Aorta (tissue), 5 donors: ENCODE results near the gene RDH13. TPM values are rescaled to one million over a fixed set of nuclear protein-coding genes. Genes with fewer than 3 reads are reported as not detected.
"Not testable (repeated sequence)": the region's sequence is repeated elsewhere in the genome, so short reads cannot be mapped to it uniquely, and the experiment has no call there.

ENCODE experiments used
- ATAC-seq: fragments of 200-7000 bp; cut with Tn5 transposase; one replicate; pipeline ENCODE4 v1.9.1; 2022; ENCODE audit warnings: moderate library complexity; ENCODE audit not compliant: low FRiP score
- DNase-seq, 2 donors: peaks; one replicate each; pipeline ENCODE4 v3.0.0-alpha.2; 2020
- H3K27ac ChIP-seq, 2 donors: one replicate each; pipeline ENCODE4 v1.5.1; 2013; ENCODE audit warnings: low read length in 2 of 2, mild to moderate bottlenecking in 2 of 2, moderate library complexity in 2 of 2, control low read depth in 1 of 2, inconsistent platforms in 1 of 2, low read depth in 1 of 2
- H3K27me3 ChIP-seq, 2 donors: one replicate each; pipeline ENCODE4 v1.6.1; 2013; ENCODE audit warnings: control low read depth in 1 of 2, low read length in 1 of 2, mild to moderate bottlenecking in 1 of 2, moderate library complexity in 1 of 2; ENCODE audit not compliant: insufficient read depth in 2 of 2, control insufficient read depth in 1 of 2
- H3K36me3 ChIP-seq, 2 donors: one replicate each; pipeline ENCODE4 v1.6.1; 2013; ENCODE audit warnings: control low read depth in 1 of 2, low read length in 1 of 2, mild to moderate bottlenecking in 1 of 2; ENCODE audit not compliant: insufficient read depth in 2 of 2, control insufficient read depth in 1 of 2
- H3K4me1 ChIP-seq, 2 donors: one replicate each; pipeline ENCODE4 v1.6.1; 2013; ENCODE audit warnings: low read length in 2 of 2, control low read depth in 1 of 2, mild to moderate bottlenecking in 1 of 2, moderate library complexity in 1 of 2; ENCODE audit not compliant: insufficient read depth in 2 of 2, control insufficient read depth in 1 of 2
- H3K4me3 ChIP-seq, 2 donors: one replicate each; pipeline ENCODE4 v1.5.1; 2013; ENCODE audit warnings: low read length in 2 of 2, control low read depth in 1 of 2, mild to moderate bottlenecking in 1 of 2
- H3K9me3 ChIP-seq: one replicate; pipeline ENCODE4 v1.6.1; 2013; ENCODE audit warnings: mild to moderate bottlenecking, low read length; ENCODE audit not compliant: control insufficient read depth
- WGBS, 2 donors: extraction: QIAGEN DNeasy Blood & Tissue Kit; methylation state at CpG; one replicate each; pipeline ENCODE4 v1.1.7; 2013; 5-methylcytosine and 5-hydroxymethylcytosine counted together
- intact Hi-C, 2 donors: fragments of 100-400 bp; cut with DNase I; formaldehyde crosslinking; loops; one replicate each; pipeline versions ENCODE4 v1.14.2 to v1.15.0; 2022
- polyA plus RNA-seq, 2 donors: library from polyadenylated mRNA; stranded (reverse); fragments of 200-250 nt; gene quantifications; one replicate each; pipeline ENCODE4 v1.2.3, GENCODE V29; 2013
- total RNA-seq, 2 donors: library from RNA; stranded (reverse); fragmentation: NEBNext Ultra II Directional; extraction: Animal tissue kit (Norgen Biotek cat#: 25700); gene quantifications; one replicate each; pipeline ENCODE4 v1.2.1, GENCODE V29; 2021
- donor health status: healthy with polysubstance abuse.
- donor health status: Bipolar disorder and iron deficiency.
- donor health status: DM: no; HTN: no; CAD: no.
- donor health status: DM: no; HTN: no; CAD: no.
- donor health status: DM: yes; HTN: yes; CAD: no.

The RDH13 gene
- total and polyA plus RNA-seq, 4 donors: 3.4 to 14.4 (median 10.7) TPM

DNA sequence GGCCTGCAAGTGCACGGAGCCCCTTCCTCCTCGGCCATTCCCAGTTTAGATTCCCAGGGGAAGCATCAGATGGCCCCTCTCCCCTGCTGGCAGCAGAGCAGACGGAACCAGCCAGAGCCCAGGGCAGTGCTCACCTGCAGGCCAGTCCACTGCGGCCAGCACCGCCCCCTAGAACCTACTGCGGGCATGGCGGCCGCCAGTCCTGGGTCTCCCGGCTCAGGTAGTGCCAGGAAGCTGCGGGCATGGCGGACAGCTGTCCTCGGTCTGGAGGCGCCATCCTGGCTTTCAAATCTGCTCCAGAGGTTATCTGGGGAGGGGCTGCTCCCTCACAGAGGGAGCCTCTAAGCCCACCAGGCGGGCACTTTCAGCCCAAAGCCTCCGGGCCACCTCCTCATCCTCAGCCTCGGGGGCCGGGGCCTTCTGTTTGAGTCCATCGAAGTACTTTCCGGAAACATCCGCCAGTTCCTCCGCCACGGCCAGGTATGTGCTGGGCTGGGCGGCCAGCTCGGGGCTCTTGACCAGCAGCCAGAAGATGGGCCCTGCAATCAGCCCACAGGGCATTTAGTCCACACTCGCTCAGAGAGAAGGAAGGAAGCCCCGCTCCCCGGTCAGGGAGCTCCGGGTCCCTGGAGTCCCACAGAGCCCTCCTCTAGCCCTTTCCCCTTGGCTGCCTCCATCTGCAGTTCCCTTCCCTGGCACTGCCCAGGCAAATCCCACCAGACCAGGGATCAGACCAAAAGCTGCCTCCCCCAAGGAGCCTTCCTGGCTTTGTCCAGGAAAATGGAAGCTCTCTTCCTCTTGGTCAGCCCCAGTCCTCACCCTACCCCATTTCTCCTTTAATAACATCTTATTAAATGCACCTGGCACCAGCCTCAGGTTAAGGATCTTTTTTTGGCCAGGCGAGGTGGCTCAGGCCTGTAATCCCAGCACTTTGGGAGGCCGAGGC lies 17.9 kb downstream of the RDH13 start:
- no peak for DNase-seq
- intact Hi-C loops: no loop called here
- H3K9me3 ChIP-seq: peaks cover 1% of the 10 kb centered on the region
- ATAC-seq: no peak
- 93 to 94% methylated on average over 30 of the region's 30 CpGs for WGBS, 2 donors
- no peaks in the 10 kb centered on the region for H3K4me1 ChIP-seq
- H3K36me3 ChIP-seq: peaks cover 0 to 9% of the 10 kb centered on the region in 2 donors
- H3K27me3 ChIP-seq: no peaks in the 10 kb centered on the region
- H3K27ac ChIP-seq: no peak overlapping the region
- H3K4me3 ChIP-seq: no peak overlapping the region

DNA sequence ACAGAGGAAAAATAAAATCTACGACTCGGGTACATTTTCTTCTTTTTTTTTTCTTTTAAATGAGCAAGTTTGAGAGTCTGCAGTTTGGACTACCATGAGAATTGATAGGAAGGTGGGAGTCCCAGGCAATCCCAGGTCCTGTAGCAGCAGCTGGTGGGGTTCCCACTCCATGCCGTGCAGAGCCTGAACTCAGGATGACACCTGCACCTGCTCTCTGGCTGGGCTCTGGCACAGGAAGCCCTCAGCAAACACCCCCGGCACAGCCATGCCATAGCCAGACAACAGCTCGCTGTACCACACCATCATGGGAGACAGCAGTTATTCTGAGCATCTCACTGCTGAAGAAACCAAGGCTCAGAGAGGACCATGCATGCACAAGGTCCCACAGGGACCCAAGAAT lies 18.7 kb downstream of the RDH13 start:
- no peak overlapping the region for H3K27ac ChIP-seq
- peaks cover 0 to 9% of the 10 kb centered on the region in 2 donors for H3K36me3 ChIP-seq
- no peaks in the 10 kb centered on the region for H3K4me1 ChIP-seq
- intact Hi-C loops: no loop called here
- H3K4me3 ChIP-seq: no peak overlapping the region
- no peak for DNase-seq
- ATAC-seq: no peak
- 93 to 94% methylated on average over 5 of the region's 5 CpGs for WGBS, 2 donors
- no peaks in the 10 kb centered on the region for H3K27me3 ChIP-seq
- H3K9me3 ChIP-seq: peaks cover 1% of the 10 kb centered on the region

GRCh38 chr19:55042688-55043087 lies 20.3 kb downstream of the RDH13 start:
- intact Hi-C loops: no loop called here
- no peak overlapping the region for H3K4me3 ChIP-seq
- peaks cover 0 to 6% of the 10 kb centered on the region in 2 donors for H3K36me3 ChIP-seq
- WGBS, 2 donors: 70 to 90% methylated on average over 11 of the region's 11 CpGs
- H3K4me1 ChIP-seq: no peaks in the 10 kb centered on the region
- ATAC-seq (no peak), DNase-seq (no peak)
- no peak overlapping the region for H3K27ac ChIP-seq
- no peaks in the 10 kb centered on the region for H3K27me3 ChIP-seq
- H3K9me3 ChIP-seq: peaks cover 1% of the 10 kb centered on the region

DNA sequence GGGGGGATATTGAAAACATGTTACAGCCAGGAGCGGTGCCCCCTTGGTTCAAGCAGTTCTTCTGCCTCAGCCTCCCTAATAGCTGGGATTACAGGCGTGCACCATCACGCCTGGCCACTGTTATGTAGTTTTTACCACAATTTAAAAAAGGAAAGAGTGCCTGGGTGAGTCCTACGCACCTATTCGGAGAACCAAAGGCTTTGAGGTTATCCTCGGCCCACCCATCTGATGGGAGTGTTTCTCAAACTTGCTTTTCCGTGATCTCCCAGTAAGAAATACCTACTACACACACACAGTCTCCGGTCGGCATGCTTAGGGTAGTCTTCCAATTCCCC lies 20.6 kb downstream of the RDH13 start:
- intact Hi-C loops: no loop called here
- H3K4me3 ChIP-seq: no peak overlapping the region
- ATAC-seq: no peak
- H3K4me1 ChIP-seq: no peaks in the 10 kb centered on the region
- DNase-seq: no peak
- peaks cover 1% of the 10 kb centered on the region for H3K9me3 ChIP-seq
- no peaks in the 10 kb centered on the region for H3K27me3 ChIP-seq
- H3K36me3 ChIP-seq: peaks cover 0 to 4% of the 10 kb centered on the region in 2 donors
- 87 to 94% methylated on average over 9 of the region's 9 CpGs for WGBS, 2 donors
- no peak overlapping the region for H3K27ac ChIP-seq

- 67 to 81% methylated on average over 30 of the region's 30 CpGs for WGBS, 2 donors
- Histone ChIP-seq H3K36me3 (peaks cover 0 to 2% of the 10 kb centered on the region in 2 donors), H3K27ac (no peak overlapping the region), H3K27me3 (no peaks in the 10 kb centered on the region), H3K9me3 (peaks cover 1% of the 10 kb centered on the region), H3K4me1 (no peaks in the 10 kb centered on the region), H3K4me3 (no peak overlapping the region)
- ATAC-seq: no peak
- DNase-seq: no peak
- intact Hi-C loops: no loop called here
These were observed 21.2 kb downstream of the RDH13 start for GRCh38 chr19:55041627-55042343.

DNA sequence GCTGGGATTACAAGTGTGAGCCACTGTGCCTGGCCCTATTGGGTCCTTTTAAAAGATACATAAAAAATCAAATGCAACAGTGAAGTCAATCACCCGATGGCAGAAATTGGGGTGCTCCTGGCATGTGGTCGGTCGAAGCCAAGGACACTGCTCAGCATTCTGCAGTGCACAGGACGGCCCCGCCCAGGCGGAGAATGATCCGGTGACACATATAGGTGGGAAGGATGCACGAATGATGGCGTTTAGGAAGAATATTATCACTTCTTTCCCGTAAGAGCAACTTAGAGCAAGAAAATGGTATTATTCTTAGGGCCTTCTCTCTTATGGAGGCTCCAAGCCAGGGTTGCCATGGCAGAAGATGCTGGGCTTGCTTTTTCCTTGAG lies 21.7 kb downstream of the RDH13 start:
- Histone ChIP-seq H3K4me1 (no peaks in the 10 kb centered on the region), H3K27me3 (no peaks in the 10 kb centered on the region), H3K36me3 (peaks cover 0 to 2% of the 10 kb centered on the region in 2 donors), H3K9me3 (peaks cover 1% of the 10 kb centered on the region), H3K27ac (no peak overlapping the region), H3K4me3 (no peak overlapping the region)
- DNase-seq (no peak), ATAC-seq (no peak)
- WGBS, 2 donors: 94 to 95% methylated on average over 10 of the region's 10 CpGs
- intact Hi-C loops: no loop called here

DNA sequence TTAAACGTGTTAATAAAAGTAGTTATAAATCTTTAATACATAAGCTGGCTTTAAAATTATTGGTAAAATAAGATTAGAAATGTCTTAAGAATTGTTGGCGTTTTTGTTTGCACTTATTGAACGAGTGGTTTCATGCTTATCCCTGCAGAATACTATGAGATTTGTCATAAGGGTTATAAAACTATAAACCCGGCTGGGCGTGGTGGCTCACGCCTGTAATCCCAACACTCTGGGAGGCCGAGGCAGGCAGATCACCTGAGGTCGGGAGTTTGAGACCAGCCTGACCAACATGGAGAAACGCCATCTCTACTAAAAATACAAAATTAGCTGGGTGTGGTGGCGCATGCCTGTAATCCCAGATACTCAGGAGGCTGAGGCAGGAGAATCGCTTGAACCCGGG lies 22.3 kb downstream of the RDH13 start:
- H3K4me1 ChIP-seq, intact Hi-C loops, ATAC-seq, H3K27me3 ChIP-seq, H3K4me3 ChIP-seq, DNase-seq, H3K36me3 ChIP-seq, H3K27ac ChIP-seq, H3K9me3 ChIP-seq: not testable (repeated sequence)
- 84 to 90% methylated on average over 12 of the region's 12 CpGs for WGBS, 2 donors

GRCh38 chr19:55037603-55038002 lies 25.3 kb downstream of the RDH13 start:
- DNase-seq, H3K4me3 ChIP-seq, H3K9me3 ChIP-seq, intact Hi-C loops, H3K27me3 ChIP-seq, H3K4me1 ChIP-seq, H3K27ac ChIP-seq, ATAC-seq, H3K36me3 ChIP-seq: not testable (repeated sequence)
- 86 to 88% methylated on average over 6 of the region's 6 CpGs for WGBS, 2 donors

- intact Hi-C loops: no loop called here
- H3K36me3 ChIP-seq: no peaks in the 10 kb centered on the region
- ATAC-seq (no peak), DNase-seq (no peak)
- H3K9me3 ChIP-seq: no peaks in the 10 kb centered on the region
- no peaks in the 10 kb centered on the region for H3K27me3 ChIP-seq
- WGBS, 2 donors: 85 to 86% methylated on average over 2 of the region's 2 CpGs
- H3K27ac ChIP-seq: no peak overlapping the region
- H3K4me3 ChIP-seq: no peak overlapping the region
- no peaks in the 10 kb centered on the region for H3K4me1 ChIP-seq
These were observed 26.9 kb downstream of the RDH13 start for GRCh38 chr19:55036058-55036457.
